IPS-20b (cell line): ENCODE data around the gene ASPSCR1.

Experiments
- H3K27ac ChIP-seq: one replicate; pipeline ENCODE4 v1.5.1; 2013; ENCODE audit warnings: low read length
- H3K27me3 ChIP-seq: 2 replicates; pipeline ENCODE4 v1.6.1; 2013; ENCODE audit warnings: mild to moderate bottlenecking, low read length, inconsistent platforms; ENCODE audit not compliant: insufficient read depth
- H3K36me3 ChIP-seq: 2 replicates; pipeline ENCODE4 v1.6.1; 2013; ENCODE audit warnings: low read depth, mild to moderate bottlenecking, inconsistent platforms, low read length, moderate library complexity; ENCODE audit not compliant: insufficient read depth
- H3K4me1 ChIP-seq: 2 replicates; pipeline ENCODE4 v1.6.1; 2013; ENCODE audit warnings: mild to moderate bottlenecking, control low read depth, inconsistent platforms, low read length, moderate library complexity; ENCODE audit not compliant: insufficient read depth
- H3K4me3 ChIP-seq: 2 replicates; pipeline ENCODE4 v1.5.1; 2013; ENCODE audit warnings: mild to moderate bottlenecking, low read length, inconsistent platforms
- H3K9ac ChIP-seq: 2 replicates; pipeline ENCODE4 v1.6.1; 2013; ENCODE audit warnings: low read depth, mild to moderate bottlenecking, inconsistent platforms, low read length, moderate library complexity
- H3K9me3 ChIP-seq: 2 replicates; pipeline ENCODE4 v1.6.1; 2013; ENCODE audit warnings: mild to moderate bottlenecking, low read depth, low read length, inconsistent platforms; ENCODE audit not compliant: insufficient read depth

The ASPSCR1 gene

DNA sequence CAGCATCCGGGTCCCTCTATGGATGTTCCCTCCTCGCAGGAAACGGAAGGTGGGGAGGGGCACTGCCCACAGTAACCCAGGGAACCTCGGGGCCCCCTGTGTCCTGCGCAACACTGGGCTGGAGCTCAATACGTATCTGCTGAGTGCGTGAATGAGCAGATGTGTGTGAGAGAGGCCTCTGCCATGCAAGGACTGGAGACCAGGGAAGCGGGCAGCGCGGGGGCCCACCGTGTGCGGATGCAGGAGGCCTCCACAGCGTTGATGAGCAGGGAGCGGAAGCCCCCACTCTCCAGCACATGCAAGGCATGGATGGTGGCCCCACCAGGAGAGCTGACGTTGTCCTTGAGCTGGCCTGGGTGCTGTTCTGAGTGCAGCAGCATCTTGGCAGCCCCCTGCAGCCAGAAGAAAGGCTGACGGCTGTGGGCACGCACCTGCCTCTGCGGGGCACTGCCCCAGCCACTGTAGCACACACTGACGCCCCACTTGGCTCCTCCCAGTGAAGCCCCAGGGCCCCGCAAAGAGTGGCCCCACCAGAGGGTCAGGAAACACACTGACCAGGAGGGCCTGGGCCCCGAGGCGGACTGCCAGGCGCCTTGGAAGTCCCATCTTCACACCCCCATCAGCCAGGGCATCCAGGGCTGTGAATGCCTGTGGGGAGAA is 43.2 kb upstream of the ASPSCR1 start:
- H3K9me3 ChIP-seq, result no peaks in the 10 kb centered on the region
- no peak overlapping the region for H3K4me3 ChIP-seq
- H3K27me3 ChIP-seq, result peaks cover 9% of the 10 kb centered on the region
- H3K9ac ChIP-seq, result no peak overlapping the region
- H3K27ac ChIP-seq, result no peak overlapping the region
- H3K36me3 ChIP-seq, result peaks cover 7% of the 10 kb centered on the region
- H3K4me1 ChIP-seq, result no peaks in the 10 kb centered on the region

DNA sequence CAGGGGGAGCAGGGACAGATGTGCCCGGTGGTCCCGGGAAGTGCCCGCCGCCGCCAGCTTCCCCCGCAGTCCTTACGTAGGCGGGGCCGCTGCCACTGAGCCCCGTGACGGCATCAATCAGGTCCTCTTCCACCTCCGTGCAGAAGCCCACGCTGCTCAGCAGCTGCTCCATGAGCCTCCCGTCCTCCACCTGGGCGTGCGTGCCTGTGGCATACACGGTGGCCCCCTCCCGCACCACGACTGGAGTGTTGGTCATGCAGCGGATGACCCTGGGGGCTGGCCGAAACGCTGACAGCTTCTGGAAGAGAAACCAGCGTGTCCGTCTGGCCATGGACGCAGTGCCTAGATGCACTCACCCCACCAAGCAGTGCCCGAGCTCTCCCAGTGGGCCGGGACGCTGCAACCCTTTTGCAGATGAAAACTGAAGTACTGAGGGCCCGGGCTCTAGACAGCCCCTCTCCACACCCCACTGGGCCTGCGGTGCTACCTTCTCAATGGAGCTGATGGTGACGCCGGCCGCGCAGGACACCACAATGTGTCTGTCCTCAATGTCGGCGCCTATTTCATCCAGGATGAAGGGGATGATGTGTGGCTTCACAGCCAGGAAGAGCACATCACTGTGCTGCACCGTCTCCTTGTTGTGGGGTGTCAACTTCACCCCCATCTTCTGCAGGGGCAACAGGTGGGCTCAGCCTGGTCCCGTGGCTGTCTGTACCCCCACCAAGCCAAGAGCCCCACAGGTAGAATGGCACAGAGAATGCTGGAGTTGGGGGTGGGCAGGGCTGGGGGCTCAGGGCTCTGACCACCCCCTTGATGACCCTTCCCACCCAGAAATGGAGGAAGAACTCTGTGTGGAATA is 42.4 kb upstream of the ASPSCR1 start:
- H3K4me1 ChIP-seq, result no peaks in the 10 kb centered on the region

DNA sequence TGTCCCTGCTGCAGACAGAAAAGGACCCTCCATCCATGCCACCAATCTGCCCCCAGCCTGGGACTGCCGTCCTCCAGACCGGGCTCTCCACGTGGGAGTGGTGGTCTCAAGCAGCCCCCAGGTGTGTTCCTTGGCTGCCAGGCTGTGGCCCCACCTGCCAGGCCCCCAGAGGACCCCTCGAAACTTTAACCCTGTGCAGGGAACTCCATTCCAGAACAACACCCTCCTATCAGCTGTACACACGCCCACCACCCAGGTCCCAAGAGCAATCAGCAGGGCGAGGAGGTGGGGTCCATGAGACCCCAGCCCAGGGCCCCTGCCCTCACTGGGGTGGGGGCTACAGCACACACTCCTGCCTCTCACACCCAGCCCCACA is 41.7 kb upstream of the ASPSCR1 start:
- no peak overlapping the region; the same call in 1 of the 2 replicates for H3K9ac ChIP-seq
- no peaks in the 10 kb centered on the region for H3K9me3 ChIP-seq
- no peaks in the 10 kb centered on the region for H3K4me1 ChIP-seq
- peaks cover 7% of the 10 kb centered on the region for H3K36me3 ChIP-seq
- H3K27ac ChIP-seq, result no peak overlapping the region
- peak overlapping the region; percentile 38; the same call in 1 of the 2 replicates for H3K4me3 ChIP-seq
- H3K27me3 ChIP-seq, result peaks cover 8% of the 10 kb centered on the region; the same call in 1 of the 2 replicates

More for the DNA sequence above, 42.4 kb upstream of the ASPSCR1 start:
- Histone ChIP-seq H3K9me3 (no peaks in the 10 kb centered on the region), H3K9ac (no peak overlapping the region), H3K27me3 (0 out of 2 replicates have a peak, but pooled peaks cover 5% of the 10 kb centered on the region), H3K4me3 (no peak overlapping the region), H3K36me3 (peaks cover 7% of the 10 kb centered on the region), H3K27ac (no peak overlapping the region)

DNA sequence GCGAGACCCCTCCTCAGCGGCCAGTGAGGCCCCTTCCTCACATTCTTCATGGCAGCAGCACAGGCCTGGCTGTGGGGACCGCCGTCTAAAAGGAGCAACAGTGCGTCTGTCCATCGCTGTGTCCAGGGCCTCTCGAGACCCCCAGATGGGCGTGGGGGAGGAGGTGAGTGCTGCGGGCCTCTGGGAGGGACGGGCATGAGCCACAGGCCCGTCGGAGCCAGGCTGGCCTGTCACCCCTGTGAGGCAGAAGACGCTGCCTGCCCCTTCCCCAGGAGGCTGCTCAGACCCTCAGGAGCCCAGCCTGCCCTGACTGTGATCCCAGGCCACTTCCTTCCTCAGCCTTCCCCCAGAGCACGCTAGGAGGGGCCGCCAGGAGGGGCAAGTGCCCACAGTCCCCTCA is 38.2 kb upstream of the ASPSCR1 start:
- Histone ChIP-seq H3K4me3 (no peak overlapping the region), H3K9me3 (no peaks in the 10 kb centered on the region), H3K9ac (no peak overlapping the region), H3K4me1 (no peaks in the 10 kb centered on the region; the same call in 1 of the 2 replicates), H3K27ac (no peak overlapping the region), H3K36me3 (no peaks in the 10 kb centered on the region; the same call in 1 of the 2 replicates), H3K27me3 (peaks cover 21% of the 10 kb centered on the region)

DNA sequence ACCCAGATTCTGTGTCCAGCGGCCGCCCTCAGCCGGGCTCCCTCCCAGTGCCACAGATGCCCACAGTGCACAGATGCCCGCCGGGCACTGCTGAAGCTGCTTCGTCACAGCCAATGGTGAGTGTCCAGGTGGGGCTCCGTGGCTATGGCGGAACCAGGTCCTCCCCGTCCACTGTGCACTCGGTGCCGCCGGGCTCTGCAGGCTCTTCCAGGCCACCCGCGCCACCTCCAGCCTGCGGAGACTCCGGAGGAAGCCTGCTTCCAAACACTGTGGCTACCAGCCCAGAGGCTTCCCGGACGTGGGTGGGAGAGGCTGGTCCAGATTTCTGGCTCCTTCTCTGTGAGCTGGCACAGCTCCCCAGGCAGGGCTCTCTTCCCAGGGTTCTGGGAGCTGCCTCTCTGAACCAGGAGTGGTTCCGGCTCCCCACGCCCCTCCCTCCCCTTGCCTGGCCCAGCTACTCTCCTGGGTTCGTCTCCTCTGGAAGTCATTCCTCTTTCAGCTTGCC is 37.5 kb upstream of the ASPSCR1 start:
- H3K9ac ChIP-seq, result no peak overlapping the region
- no peaks in the 10 kb centered on the region for H3K36me3 ChIP-seq
- no peaks in the 10 kb centered on the region; the same call in 1 of the 2 replicates for H3K4me1 ChIP-seq
- no peak overlapping the region for H3K27ac ChIP-seq
- H3K27me3 ChIP-seq, result peaks cover 28% of the 10 kb centered on the region
- no peaks in the 10 kb centered on the region for H3K9me3 ChIP-seq
- no peak overlapping the region for H3K4me3 ChIP-seq

DNA sequence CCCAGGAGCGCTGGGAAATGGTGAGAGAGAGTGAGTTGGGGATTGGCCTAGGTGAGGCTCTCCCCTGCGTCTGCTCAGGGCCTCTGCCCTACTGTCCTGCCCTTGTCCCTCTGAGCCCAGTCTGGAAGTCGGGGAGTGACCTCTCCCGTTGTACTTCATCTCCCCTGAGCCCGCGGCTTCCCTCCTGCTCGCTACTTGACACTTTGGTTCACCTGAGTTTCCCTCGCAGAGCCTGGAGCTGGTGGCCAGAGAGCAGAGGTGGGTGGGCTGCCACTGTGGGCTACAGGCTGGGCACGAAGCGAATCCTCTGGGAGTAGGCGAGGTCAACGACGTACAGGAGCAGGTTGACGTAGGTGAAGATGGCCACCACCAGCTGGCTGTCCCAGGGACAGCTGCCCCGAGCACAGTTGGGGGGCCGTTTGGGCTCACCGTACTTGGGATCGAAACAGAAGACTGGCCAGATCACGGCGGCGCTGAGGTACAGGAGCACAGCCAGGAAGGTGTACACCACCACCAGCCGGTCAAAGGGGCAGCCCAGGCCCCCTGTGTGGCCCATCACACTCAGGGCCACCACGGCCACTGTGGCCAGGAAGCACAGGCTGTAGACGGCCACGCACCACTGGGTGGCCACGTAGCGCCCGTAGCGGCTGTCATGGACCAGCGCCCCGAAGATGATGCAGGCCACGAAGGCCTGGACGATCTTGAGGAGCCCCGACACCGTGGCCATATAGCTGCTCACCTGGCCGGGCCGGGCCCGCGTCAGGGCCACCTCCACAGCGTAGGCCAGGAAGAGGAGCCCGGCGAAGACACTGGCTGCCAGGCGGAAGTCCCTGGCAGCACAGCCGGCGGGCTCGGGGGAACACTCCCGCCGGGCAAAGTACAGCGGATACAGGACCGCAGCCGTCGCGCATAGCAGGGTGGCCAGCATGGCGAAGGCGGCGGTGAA is 36.6 kb upstream of the ASPSCR1 start:
- peaks cover 28% of the 10 kb centered on the region for H3K27me3 ChIP-seq
- no peak overlapping the region for H3K4me3 ChIP-seq
- no peaks in the 10 kb centered on the region for H3K9me3 ChIP-seq
- no peaks in the 10 kb centered on the region; the same call in 1 of the 2 replicates for H3K4me1 ChIP-seq
- no peak overlapping the region for H3K27ac ChIP-seq
- no peak overlapping the region for H3K9ac ChIP-seq
- H3K36me3 ChIP-seq, result no peaks in the 10 kb centered on the region

DNA sequence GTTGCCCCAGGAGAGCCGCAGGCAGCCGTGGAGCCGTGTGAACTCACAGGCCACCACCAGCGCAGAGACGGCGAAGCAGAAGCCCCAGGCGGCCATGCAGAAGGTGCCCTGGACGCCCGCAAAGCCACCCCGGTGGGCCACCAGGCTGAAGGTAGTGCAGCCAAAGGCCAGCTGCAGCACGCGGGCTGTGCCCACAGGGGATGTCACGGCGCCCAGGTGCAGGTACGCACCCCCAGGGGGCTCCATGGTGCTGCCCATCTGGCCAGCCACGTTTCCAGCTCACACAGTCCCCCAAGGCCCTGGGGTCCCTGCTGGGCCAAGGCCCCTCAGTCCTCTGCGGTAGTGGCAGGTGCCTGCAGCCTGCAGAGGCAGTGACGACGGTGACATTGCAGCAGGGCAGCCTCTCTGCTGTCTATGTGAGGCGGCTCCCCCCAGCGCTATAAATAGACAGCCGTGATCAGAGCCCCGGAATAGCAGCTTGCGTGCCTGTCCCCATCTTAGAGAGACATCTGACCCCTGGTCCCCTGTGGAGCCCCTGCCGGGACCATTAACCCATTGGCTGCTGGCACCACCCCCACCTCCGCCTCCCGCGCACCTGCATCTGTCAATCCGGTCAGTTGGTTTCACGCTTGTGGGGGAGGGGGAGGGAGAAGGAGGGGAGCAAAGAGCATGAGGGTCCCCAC is 35.8 kb upstream of the ASPSCR1 start:
- Histone ChIP-seq H3K9me3 (no peaks in the 10 kb centered on the region), H3K4me3 (peak overlapping the region; percentile 25; the same call in 1 of the 2 replicates), H3K4me1 (no peaks in the 10 kb centered on the region; the same call in 1 of the 2 replicates), H3K27ac (no peak overlapping the region), H3K9ac (no peak overlapping the region), H3K36me3 (no peaks in the 10 kb centered on the region), H3K27me3 (peaks cover 28% of the 10 kb centered on the region)

DNA sequence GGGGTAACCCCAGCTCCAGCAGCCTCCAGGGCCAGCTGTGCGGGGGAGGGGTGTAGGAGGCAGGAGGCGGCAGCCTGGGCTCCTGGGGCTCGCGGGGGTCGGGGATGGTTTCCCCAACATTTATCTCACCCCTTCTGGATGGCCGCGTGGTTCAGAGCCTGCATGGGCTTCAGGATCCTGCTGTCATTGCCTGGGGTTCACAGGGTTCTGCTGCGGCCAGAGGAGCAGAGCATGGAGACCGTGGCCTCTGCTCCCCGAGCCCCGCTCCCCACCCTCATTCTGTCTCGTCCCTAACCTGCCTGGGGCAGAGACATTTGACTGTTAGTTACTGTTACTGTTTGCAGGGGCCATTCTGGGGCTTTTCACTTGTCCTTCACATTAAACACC is 35.3 kb upstream of the ASPSCR1 start:
- Histone ChIP-seq H3K4me1 (no peaks in the 10 kb centered on the region; the same call in 1 of the 2 replicates), H3K9ac (no peak overlapping the region), H3K4me3 (peak overlapping the region; percentile 25; the same call in 1 of the 2 replicates)

DNA sequence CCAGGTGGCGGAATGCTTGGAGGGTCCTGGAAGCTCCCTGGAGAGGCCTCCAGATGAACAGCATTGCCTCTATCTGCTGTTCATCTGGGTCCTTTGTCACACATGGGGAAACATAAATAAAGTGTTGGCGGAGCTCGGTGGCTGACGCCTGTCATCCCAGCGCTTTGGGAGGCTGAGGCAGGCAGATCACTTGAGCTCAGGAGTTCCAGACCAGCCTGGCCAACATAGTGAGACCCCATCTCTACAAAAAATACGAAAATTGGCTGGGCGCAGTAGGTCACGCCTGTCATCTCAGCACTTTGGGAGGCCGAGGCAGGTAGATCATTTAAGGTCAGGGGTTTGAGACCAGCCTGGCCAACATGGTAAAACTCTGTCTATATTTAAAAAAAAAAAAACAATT is 32.6 kb upstream of the ASPSCR1 start:
- Histone ChIP-seq H3K36me3 (no peaks in the 10 kb centered on the region), H3K27me3 (peaks cover 24% of the 10 kb centered on the region), H3K4me3 (no peak overlapping the region), H3K4me1 (no peaks in the 10 kb centered on the region; the same call in 1 of the 2 replicates), H3K27ac (no peak overlapping the region), H3K9ac (no peak overlapping the region), H3K9me3 (no peaks in the 10 kb centered on the region)

More for the DNA sequence above, 35.3 kb upstream of the ASPSCR1 start:
- Histone ChIP-seq H3K36me3 (no peaks in the 10 kb centered on the region), H3K27ac (no peak overlapping the region), H3K27me3 (peaks cover 28% of the 10 kb centered on the region), H3K9me3 (no peaks in the 10 kb centered on the region)

DNA sequence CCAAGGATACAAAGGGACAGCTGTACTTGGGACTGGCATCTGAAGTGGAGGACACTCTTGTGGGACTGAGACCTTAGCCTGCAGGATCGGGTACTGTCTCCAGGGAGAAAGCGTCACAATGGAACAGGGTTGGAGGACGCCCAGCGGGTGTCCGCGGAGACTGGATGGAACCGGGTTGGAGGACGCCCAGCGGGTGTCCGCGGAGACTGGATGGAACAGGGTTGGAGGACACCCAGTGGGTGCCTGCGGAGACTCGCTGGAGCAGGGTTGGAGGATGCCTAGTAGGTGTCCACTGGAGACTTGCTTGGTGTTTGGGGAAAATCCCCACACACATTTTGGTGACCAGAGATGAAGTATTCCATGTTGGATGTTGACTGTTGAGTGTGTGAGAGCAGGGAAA is 30.2 kb upstream of the ASPSCR1 start, which contains the start of gene MYADML2:
Gene MYADML2, minus strand, starts transcription at position 45 of the 400 bp plus-strand sequence. CDS start 5,492 bp downstream, outside the sequence.
- no peaks in the 10 kb centered on the region for H3K9me3 ChIP-seq
- H3K4me3 ChIP-seq, result no peak within 1 kb of the TSS
- H3K4me1 ChIP-seq, result no peaks in the 10 kb centered on the region; the same call in 1 of the 2 replicates
- H3K27ac ChIP-seq, result no peak within 1 kb of the TSS
- H3K36me3 ChIP-seq, result no peaks in the 10 kb centered on the region
- peaks cover 12% of the 10 kb centered on the region; the same call in 1 of the 2 replicates for H3K27me3 ChIP-seq
- no peak within 1 kb of the TSS for H3K9ac ChIP-seq
